Measurements from ENCODE around the gene RNF32. TPM values are rescaled to one million over a fixed set of nuclear protein-coding genes. Genes with fewer than 3 reads are reported as not detected.

RNF32 gene
- total and polyA plus RNA-seq, 2 of the 13 experiments (the other 11 are each of a cell fraction or from before 2014, with no cell fraction given): not detected

GRCh38 chr7:156657681-156658080 lies 17.1 kb downstream of the RNF32 start (continued):
- TF ChIP-seq ZNF512 (CRISPR knock-in tag; IDR thresholded peaks at IDR 0.05) (no peak), ZBTB42 (CRISPR knock-in tag; IDR thresholded peaks at IDR 0.05) (no peak), ZNF205 (CRISPR knock-in tag; IDR thresholded peaks at IDR 0.05) (no peak), ZBTB1 (CRISPR knock-in tag; IDR thresholded peaks at IDR 0.05; ENCODE audit: borderline replicate concordance) (no peak), MEIS1 (CRISPR knock-in tag; IDR thresholded peaks at IDR 0.05; ENCODE audit: borderline replicate concordance) (no peak), NFRKB (IDR thresholded peaks at IDR 0.05) (no peak), FOXA3 (CRISPR knock-in tag; IDR thresholded peaks at IDR 0.05) (no peak), REPIN1 (CRISPR knock-in tag; IDR thresholded peaks at IDR 0.05; ENCODE audit: borderline replicate concordance, low read depth) (no peak)

DNA sequence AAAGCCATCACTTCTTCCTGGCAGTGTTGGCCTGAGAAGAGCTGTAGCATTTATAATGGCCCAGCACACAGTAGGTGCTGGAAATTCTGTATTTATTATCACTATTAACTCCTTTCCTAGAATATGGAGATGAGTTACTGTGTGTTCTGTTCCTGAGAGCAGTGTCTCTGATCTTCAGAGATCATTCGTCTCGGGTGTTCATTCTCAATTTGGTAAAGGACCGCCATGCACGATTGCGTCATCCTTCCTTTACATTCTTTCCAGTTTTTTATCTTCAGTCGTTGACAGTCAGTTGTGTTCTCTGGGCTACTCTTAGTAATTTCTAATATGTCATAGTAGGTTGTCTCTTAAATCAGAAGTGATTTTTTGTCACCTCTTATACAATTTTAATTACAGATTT lies 18.6 kb downstream of the RNF32 start:
- Histone ChIP-seq H3K36me3 (replicated peaks in 1 of 2; ENCODE audit: control insufficient read depth in 1 of 2, insufficient read depth in 2 of 2, low read length in 2 of 2) (no peaks in the 10 kb centered on the region), H3K27me3 (ENCODE audit: control insufficient read depth in 1 of 2, insufficient read depth in 2 of 2, low read length in 2 of 2) (no peaks in the 10 kb centered on the region), H3K79me2 (ENCODE audit: insufficient read depth, low read length) (no peaks in the 10 kb centered on the region), H3K4me2 (ENCODE audit: low read depth, low read length) (no peak overlapping the region), H3K4me1 (ENCODE audit: insufficient read depth, low read length) (no peaks in the 10 kb centered on the region), H3K27ac (ENCODE audit: extremely low read length, insufficient read depth, low read length) (no peak overlapping the region), H3K9ac (ENCODE audit: insufficient read depth, low read depth, low read length) (no peak overlapping the region), H3K9me3 (ENCODE audit: low read length) (no peaks in the 10 kb centered on the region), H4K20me1 (ENCODE audit: insufficient read depth, low read length) (no peaks in the 10 kb centered on the region), H3K4me3 (replicated peaks in 1 of 3; ENCODE audit: insufficient read depth in 1 of 3, low read depth in 2 of 3, low read length in 3 of 3) (no peak overlapping the region), H2AFZ (ENCODE audit: low read length) (no peak overlapping the region)
- ATAC-seq (no peak), DNase-seq (ENCODE audit: low spot score) (no peak), FAIRE-seq (no peak)
- peak; percentile 57 for TF ChIP-seq CEBPG (CRISPR knock-in tag; IDR thresholded peaks at IDR 0.05)
- no peak for TF ChIP-seq KLF15 (CRISPR knock-in tag; IDR thresholded peaks at IDR 0.05; ENCODE audit: borderline replicate concordance)
- TF ChIP-seq ZBTB1 (CRISPR knock-in tag; IDR thresholded peaks at IDR 0.05; ENCODE audit: borderline replicate concordance): no peak
- no peak for TF ChIP-seq RBM22 (optimal IDR thresholded peaks at IDR 0.05; ENCODE audit: low read length)
- peak; percentile 86 for TF ChIP-seq CEBPB (IDR thresholded peaks at IDR 0.05; ENCODE audit: borderline replicate concordance, low read depth, low read length)
- no peak for TF ChIP-seq PTBP1 (IDR thresholded peaks at IDR 0.05; ENCODE audit: low read depth, low read length, poor library complexity, severe bottlenecking)
- no peak for TF ChIP-seq NFE2 (CRISPR knock-in tag; IDR thresholded peaks at IDR 0.05)
- peak; percentile 16; the same call in 1 of the 2 replicates for TF ChIP-seq ZNF768 (CRISPR knock-in tag; IDR thresholded peaks at IDR 0.05)
- TF ChIP-seq RELA (CRISPR knock-in tag; IDR thresholded peaks at IDR 0.05): no peak
- no TSS peak for BruUV-seq (replicated peaks)
- in situ Hi-C loops (cut with HindIII; ENCODE audit: extremely low pct_ligation_motif_present, low pct_unique_long_range_greater_than_20kb) (loop anchor here (10.0 kb wide), 1 partner anchor 106 kb away; no protein-coding TSS in a partner anchor), intact Hi-C loops (cut with micrococcal nuclease; ENCODE audit: unreplicated experiment) (no loop called here)
- WGBS (ENCODE audit: low lambda C conversion rate): 81% methylated on average over 6 of the region's 6 CpGs
- CTCF ChIA-PET (ENCODE audit: low intra/inter-chr PET ratio, low total read pairs): no interaction called here
- POLR2A ChIA-PET: no interaction called here

All from HepG2 (cell line).